ENCODE data around the gene G6PC3.
"Not testable (repeated sequence)": the region's sequence is repeated elsewhere in the genome, so short reads cannot be mapped to it uniquely, and the experiment has no call there.

Gene G6PC3

DNA sequence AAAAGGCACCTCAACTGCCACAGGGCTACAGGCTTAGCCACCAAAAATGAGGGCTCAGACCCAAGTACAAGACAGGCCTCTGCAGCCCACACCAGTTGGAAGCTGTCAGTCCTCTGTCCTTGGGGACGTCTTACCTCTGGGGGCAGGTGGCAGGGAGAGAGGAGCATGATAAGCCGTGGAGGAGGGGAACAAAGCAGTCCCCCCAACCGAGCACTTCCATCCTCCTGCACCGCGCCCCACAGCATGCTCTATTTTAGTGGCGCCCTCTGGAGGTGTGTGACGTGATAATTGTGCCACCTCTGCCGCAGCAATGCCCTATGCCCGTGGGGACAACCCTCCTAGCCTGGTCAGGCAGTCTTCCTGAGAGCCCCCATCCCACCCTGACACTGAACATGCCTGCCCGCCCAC is 13.6 kb downstream of the G6PC3 start:
- DNase-seq (ENCODE audit: low read depth in 2 of 2), result peak in 1 of 2 donors; percentile 34

DNA sequence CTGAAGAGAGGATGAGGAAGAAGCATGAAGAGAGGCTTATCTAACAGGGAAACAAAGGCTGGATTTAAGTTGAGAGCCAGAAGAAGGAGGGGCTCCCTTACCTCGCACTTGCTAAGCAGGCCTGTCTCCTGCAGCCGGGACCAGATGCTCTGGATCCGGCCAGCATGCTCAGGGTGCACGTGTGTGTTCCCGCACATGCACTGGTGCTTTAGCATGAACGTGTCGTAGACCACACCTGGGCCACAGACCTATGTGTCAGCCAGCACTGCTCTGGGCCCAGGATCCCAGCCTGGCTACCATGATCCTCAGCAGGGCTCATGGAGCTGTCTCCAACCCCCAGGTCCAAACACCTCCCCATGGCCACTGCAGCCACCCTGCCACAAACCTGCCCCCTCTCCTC is 14.4 kb downstream of the G6PC3 start:
- no peak for DNase-seq (ENCODE audit: low read depth in 2 of 2)

DNA sequence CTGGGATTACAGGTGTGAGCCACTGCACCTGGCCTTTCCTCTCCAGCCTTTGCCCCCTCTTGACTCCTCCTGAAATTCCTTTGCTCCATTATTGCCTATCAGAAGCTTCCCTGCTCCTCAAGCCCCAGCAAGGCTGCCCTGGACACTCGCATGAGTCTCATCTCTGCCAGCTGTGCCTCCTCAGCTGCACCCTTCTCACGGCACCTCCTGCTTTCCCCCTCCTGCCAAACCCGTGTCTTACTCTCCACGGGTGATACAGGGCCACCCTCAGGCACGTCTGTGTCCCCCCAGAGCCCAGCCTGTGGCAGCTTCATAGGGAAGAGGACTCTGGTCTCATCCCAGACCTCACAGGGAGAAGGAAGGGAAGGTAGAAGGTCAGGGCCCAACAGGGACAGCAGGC is 15.4 kb downstream of the G6PC3 start:
- DNase-seq (ENCODE audit: low read depth in 2 of 2), result no peak

DNA sequence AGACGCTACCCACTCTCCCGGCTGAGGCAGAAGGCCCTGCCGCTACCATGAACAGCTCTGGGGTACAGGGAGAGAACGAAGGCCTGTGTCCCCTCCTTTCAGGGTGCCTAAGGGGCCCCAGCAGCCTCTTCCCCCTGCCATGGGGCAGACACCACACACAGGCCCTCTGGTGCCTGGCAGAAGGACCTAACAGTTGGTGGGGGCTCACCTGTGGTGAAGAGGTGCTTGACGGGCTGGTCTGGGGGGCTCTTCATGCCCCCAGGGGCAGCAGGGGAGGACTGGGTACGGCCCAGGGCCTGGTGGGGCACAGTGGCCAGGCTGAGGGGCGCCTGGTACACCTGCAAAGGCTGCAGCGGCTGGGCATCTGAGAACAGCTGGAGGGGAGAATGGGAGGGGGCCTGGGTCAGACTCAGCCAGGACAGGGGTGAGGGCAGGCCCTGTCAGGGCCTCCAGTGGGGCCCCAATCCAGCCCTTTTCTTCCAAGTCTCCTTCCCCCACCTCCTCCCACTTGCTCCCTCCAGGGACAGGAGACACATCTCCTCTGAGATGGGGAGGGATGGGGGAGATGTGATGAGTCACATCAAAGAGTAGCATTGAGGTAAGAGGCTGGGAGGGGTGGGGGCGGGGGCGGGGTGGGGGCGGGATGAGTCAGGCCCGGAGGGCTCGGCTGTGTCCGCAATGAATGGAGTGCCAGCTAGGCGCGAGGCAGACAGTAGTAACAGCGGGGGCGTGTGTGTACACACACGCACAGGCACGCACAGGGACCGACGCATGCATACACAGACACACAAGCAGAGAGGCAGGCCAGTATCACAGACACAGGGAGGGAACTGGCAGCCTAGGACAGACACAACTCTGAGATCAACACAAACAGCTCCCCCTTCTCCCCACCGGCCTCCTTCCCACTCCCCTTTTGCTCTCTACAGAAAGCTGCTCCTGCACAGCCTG is 16.1 kb downstream of the G6PC3 start:
- peak; percentile 55 to 63 for DNase-seq (ENCODE audit: low read depth in 2 of 2)

DNA sequence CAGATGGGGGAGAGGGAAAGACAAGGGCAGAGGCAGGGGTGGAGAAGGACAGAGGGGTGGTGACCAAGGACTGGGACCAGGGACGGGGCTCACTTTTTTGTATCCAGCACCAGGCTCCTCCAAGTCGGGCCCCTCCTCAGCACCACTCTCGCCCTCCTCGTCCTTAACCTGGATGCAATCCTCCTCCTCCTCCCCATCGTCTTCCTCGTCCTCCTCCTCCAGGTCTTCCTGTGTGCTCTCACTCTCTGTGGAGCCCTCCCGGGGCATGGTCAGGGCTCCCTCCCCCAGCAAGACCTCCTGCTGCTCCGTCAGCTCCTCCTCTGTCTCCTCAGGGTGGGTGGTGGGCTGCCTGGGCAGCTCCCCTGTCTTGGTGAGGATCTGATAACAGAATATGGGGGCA is 16.8 kb downstream of the G6PC3 start:
- no peak for DNase-seq (ENCODE audit: low read depth in 2 of 2)

DNA sequence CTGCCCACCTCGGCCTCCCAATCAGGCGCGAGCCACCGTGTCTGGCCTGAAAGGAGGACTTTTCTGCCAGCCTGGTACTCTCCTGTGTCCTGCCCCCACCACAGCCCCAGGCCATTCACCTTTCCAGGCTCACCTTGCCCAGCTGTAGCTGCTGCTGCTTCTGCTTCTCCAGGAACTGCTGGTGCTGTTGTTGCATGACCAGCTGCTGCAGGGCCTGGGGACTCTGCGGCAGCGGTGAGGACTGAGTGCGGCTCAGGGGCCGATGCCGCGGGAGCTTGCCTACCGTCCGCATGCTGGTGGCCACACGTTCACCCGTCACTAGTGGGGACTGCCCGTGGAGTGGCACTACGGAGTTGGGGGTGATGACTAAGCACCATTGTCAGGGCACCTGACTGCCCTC is 17.7 kb downstream of the G6PC3 start:
- DNase-seq (ENCODE audit: low read depth in 2 of 2), result no peak

DNA sequence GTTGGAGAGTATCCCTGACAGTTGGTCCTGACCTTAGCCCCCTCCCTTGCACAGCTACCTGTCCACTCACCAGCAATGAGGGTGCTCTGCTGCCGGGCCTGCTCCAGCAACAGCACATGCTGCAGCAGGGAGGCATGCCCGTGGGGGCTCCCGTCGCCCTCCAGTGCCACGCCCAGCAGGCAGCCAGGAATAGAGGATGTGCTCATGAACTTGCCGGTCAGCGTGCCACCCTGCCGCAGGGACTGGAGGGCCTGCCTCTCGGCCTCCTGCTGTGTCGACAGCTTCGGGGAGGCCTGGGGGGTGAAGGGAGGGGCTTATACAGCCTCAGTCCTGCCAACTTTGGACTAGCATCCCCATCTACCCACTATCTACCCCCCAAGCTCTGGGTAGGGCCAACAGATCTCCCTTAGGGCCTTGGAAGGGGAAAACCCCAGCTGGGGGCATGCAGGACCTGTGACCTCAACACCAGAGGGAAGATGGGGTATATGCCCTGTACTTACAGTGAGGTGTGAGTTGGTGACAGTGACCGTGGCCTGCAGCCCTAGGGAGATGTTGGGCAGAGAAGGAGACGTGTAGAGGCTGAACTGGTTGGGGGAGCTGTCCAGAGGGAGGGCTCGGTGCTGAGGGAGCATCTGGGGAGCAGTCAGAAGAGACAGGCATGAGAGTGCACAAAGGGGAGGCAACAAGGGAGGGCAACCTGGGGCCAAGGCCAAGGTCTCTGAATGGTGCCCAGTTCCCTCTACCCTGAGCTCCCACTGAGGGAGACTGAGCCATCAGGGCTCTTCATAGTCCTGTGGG is 20.9 kb downstream of the G6PC3 start:
- no peak for DNase-seq (ENCODE audit: low read depth in 2 of 2)

DNA sequence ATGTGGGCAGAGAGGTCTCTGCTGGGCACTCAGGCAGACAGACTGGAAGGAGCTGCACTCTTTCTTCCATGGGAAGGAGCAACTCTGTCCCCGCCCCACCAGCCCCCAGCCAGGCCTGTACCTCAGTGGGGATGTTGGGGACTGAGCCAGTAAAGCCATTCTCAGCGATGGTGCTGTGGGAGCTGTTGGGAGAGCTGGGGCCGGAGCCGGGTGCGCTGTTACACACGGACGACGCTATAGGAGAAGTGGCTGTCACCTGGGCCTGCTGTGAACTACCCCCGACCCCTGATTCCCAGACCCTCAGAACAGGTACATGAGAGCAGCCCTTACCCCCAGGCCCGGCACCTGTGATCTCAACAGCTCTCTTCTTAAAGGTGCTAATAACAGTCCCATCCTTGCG is 21.5 kb downstream of the G6PC3 start:
- DNase-seq (ENCODE audit: low read depth in 2 of 2), result no peak

DNA sequence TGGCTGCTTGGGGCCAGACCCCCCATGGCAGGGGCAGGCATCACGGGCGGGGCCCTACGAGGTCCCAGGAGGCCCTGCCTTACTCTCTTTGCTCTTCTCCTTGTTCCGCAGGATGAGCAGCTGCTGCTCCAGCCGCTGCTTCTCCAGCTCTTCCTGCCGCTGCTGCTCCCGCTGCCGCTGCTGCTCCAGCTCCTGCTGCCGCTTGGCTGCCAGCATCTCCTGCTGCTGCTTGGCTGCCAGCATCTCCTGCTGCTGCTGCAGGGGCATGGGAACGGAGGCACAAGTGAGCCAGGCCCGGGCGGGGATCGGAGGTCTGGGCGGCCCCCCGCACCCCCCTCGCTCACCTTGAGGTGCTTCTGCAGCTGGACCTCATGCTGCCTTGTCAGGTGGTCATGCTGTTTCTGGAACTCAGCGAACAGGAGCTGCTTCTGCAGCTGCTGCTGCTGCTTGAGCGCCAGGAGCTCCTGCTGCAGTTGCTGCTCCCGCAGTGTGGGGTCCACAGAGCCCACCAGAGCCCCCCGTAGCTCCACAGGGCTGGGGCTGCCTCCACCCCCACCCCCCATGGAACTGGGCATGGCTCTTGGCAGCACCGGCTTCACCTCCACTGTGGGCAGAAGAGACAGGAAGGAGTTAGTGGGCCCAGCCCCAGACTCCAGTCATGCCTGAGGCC is 22.8 kb downstream of the G6PC3 start:
- DNase-seq (ENCODE audit: low read depth in 2 of 2), result no peak

DNA sequence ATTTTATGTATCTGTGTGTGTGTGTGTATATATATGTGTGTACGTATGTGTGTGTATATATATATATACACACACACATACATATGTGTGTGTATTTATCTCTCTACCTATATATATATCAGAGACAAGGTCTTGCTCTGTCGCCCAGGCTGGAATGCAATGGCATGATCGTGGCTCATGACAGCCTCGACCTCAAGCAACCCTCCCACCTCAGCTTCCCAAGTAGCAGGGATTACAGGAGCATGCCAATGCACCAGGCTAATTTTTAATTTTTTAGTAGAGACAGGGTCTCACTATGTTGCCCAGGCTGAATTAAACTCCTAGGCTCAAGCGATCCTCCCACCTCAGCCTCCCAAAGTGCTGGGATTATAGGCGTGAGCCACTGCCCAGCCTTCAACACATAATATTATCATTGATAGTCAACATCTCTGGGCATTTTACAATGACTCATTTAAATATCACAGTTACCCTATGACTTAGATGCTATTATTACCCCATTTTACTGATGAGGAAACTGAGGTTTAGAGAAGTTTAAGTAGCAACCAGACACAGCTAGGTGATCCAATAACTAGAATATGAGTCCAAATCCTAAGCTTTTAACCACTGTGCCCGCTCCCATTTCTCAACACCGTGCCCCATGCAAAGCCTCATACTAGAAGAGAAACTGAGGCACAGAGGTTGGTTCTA is 24.3 kb downstream of the G6PC3 start:
- DNase-seq (ENCODE audit: low read depth in 2 of 2), result no peak

DNA sequence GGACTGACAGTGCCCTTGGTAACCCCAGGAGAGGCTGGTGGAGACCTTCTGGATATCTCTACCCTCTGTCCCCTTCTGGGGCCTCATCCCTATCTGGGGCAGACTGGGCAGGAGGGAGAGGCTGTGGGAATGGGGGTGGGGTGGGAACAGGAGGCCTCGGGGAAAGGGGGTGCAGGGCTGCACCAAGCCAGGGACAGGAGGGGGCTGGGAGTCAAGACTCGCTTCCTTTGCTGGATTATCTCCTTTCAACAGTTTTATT is 24.8 kb downstream of the G6PC3 start:
- DNase-seq (ENCODE audit: low read depth in 2 of 2), result no peak

DNA sequence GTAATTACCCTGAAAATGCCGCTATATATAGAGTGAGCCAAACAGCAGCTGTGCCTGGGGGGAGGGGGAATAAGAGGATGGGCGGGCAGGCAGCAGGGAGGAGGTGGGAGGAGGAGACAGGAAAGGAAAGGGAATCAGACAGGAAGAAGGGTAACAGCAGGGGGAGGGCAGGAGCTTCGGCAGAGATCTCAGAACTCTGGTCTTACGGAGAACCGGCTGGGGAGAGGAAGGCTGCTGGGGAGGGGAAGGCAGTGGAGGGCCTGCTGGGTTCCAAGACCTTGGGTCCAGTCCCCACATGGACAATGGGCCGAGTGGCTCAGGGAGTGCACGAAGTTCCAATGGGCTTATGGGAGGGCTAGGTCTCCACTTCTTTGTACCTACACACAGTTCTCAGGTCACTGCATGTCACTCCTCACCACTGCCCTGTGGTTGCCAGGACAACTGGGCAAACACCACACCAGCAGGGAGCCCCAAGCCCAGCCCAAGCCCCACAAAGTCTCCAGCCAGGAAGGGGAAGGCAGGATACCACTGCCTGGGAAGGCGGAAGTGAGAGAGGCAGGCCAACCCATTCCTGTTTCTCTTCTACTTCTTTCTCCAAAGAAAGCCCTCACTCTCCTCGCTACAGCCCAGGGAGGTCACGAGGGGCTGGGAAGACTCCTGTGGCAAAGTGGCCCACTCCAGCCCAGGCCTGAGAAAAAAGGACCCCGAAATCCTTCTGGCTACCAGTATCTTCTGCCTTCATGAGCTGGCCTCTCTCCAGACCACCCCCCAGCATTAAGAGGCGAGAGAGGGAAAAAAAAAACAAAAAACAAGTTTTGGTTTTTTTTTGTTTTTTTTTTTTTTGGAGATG is 25.3 kb downstream of the G6PC3 start:
- no peak for DNase-seq (ENCODE audit: low read depth in 2 of 2)

DNA sequence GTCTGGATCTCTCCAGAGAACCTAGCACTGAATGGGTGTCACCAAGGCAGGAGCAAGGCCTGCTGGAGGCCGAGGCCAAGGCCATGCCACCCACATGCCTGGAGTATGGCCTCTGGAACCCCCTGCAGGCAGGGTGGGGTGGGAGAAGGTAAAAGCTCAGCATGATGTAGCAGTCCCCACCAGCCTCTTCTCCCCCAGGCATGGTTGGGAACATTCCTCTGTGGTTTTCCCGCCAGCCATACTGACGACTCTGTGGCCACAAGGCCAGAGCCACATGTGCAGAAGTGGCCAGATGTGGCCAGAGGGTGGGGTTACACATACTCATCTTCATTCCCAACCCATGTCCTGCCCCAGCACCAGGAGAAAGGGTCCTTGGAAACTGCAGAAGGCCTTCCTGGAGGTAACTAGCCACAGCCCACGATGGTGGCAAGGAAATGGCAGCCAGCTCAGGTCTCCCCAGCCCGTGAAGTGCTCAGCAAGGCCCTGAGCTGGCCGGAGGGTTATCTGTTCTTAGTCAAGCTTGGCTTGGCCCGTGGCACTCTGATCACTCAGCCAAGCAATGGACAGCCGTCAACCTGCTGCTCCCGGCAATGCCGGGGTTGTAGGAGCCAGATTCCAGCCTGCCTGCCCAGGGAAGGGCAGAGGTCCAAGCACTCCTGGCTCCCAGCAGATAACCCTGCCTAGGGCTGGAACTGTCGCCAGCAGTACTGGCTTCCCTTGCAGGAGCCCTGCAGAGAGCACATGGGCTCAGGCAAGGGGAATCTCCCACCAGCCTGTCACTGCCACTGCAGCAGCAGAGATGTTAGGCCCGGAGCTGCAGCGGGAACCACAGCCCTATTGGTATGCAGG is 26.8 kb downstream of the G6PC3 start:
- no peak for DNase-seq (ENCODE audit: low read depth in 2 of 2)

DNA sequence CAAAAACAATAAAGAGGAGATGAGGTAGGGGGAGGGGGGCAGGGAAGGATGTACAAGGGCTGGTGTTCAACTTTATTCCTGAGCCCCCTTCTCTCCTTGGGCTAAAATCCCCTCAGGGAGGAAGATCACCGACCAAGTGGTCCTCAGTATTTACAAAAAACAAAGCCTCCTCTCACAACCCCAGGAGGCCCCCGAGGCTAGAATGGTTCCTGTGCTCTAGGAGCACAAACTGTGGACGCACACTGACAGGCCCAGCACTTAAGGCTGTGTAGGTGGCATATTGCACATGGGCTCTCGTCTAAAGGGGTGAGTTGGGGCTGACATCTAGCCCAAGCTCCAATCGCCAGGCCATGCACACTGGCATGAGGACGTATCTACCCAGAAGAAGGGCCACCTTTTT is 31.3 kb downstream of the G6PC3 start:
- DNase-seq (ENCODE audit: low read depth in 2 of 2), result not testable (repeated sequence)

DNA sequence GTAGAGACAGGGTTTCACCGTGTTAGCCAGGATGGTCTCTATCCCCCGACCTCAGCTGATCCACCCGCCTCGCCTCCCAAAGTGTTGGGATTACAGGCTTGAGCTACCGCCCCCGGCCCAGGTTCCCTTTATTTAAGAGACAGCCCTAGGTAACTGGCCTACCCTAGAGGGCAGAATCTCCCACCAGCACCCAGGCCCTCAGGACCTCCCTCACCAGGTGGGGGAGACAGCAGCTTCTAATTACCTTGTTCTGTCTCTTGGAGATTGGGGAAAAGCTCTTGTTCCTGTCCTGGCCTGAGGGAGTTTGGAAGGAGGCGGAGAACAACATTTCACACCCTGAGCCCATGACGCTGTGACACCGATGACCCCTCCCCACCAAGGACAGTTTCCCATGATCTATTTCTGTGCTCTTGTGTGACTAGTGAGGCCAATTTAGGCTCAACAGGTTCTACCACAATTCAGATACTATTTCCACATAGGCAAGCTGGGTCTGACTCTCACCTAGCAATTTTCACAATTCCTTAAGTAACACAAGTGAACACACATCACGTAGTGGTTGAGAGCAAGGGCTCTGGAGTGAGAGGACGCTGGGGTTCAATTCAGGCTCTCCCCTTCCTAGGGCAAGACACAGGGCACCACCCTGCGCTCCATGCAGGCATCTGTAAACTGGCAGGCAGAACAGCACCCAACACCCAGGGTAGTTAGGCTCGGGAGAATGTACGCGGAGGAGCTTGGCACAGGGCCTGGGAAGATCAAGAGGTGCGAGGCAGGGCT is 32.5 kb downstream of the G6PC3 start:
- DNase-seq (ENCODE audit: low read depth in 2 of 2), result no peak

DNA sequence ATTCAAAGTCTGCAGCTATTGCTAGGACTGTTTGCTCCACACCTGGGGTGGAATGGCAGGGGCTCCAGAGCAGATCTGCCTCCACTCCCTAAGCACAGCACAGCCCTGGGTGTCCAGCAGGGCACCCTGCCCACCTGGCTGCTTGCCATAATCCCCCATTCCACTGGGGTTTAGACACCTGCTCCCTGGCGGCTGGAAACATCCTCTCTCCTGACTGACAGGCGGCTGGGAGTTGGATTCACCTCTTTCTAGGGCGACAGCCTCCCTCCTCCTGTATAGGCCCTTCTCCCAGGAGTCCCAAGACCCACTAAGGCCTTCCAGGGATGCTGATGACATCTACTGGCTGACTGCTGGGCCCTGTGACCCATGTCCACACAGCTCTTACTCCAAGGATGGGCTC is 34.9 kb downstream of the G6PC3 start:
- no peak for DNase-seq (ENCODE audit: low read depth in 2 of 2)

DNA sequence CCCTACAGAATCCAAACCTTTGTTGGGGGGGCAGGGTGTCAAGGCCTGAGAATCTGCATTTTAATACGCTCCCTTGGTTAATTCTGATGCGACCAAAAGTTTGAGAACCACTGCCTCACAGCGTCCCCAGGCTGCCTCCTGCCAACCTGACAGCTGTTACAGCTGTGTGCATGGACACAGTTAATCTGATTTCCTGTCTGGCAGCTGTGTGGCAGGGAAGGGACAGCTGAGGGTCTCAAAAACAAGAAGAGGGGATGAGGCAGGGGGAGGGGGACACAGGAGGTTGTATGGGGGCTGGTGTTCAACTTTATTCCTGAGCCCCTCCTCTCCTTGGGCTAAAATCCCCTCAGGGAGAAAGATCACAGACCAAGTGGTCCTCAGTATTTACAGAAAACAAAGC is 35.4 kb downstream of the G6PC3 start:
- no peak for DNase-seq (ENCODE audit: low read depth in 2 of 2)

DNA sequence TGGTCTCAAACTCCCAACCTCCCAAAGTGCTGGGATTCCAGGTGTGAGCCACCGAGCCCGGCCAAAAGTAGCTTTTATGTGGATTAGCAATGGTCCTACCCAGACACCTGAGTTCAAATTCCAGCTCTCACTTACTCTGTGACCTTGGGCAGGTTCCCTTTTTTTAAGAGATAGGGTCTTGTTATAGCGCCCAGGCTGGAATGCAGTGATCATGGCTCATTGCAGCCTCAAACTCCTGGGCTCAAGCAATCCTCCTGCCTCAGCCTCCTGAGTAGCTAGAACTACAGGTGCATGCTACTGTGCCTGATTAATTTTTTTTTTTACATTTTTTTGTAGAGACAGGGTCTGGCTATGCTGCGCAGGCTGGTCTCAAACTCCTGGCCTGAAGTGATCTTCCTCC is 36.3 kb downstream of the G6PC3 start:
- no peak for DNase-seq (ENCODE audit: low read depth in 2 of 2)

All from stimulated activated CD4-positive, alpha-beta T cell treated with anti-CD3 and anti-CD28 coated beads, Interleukin-1b, Interleukin-23, amount 100 ng/mL, for 4 hours (primary cell).